NT2/D1 (cell line): Measurements from ENCODE around the gene CX3CL1.

ENCODE experiments used
- SUZ12 ChIP-seq: IDR thresholded peaks from 2 replicates; pipeline ENCODE4 v1.6.1; 2011; ENCODE audit not compliant: insufficient read length, insufficient read depth; ENCODE audit errors: extremely low read depth
- YY1 ChIP-seq: IDR thresholded peaks from 2 replicates; pipeline ENCODE4 v1.6.1; 2011; ENCODE audit not compliant: insufficient read length, insufficient read depth

GRCh38 chr16:57345021-57345420, 27.3 kb upstream of the CX3CL1 start:
- TF ChIP-seq YY1 (no peak), SUZ12 (no peak)
